Activated naive CD8-positive, alpha-beta T cell treated with anti-CD3 and anti-CD28 coated beads, Interleukin-2, amount 50 U/mL, for 24 hours (primary cell): ENCODE measurements around the gene OBSCN.

ENCODE experiments used
- ATAC-seq: fragments of 150-1000 bp; cut with Tn5 transposase; one replicate; pipeline ENCODE4 v1.10.0; 2021
- DNase-seq: peaks from one replicate; pipeline ENCODE4 v3.0.0; 2021
- H3K27ac Mint-ChIP-seq: one replicate; pipeline ENCODE4 v1.8.0; 2021; ENCODE audit warnings: mild to moderate bottlenecking, mixed read lengths
- H3K27me3 Mint-ChIP-seq: one replicate; pipeline ENCODE4 v1.8.0; 2021; ENCODE audit warnings: mixed read lengths
- H3K36me3 Mint-ChIP-seq: one replicate; pipeline ENCODE4 v1.8.0; 2021; ENCODE audit warnings: low read depth, mixed read lengths
- H3K4me1 Mint-ChIP-seq: one replicate; pipeline ENCODE4 v1.8.0; 2021; ENCODE audit warnings: mixed read lengths
- H3K4me3 Mint-ChIP-seq: one replicate; pipeline ENCODE4 v1.8.0; 2021; ENCODE audit warnings: mild to moderate bottlenecking, moderate library complexity, mixed read lengths
- H3K9me3 Mint-ChIP-seq: one replicate; pipeline ENCODE4 v1.8.0; 2021; ENCODE audit warnings: mixed read lengths

Gene OBSCN

DNA sequence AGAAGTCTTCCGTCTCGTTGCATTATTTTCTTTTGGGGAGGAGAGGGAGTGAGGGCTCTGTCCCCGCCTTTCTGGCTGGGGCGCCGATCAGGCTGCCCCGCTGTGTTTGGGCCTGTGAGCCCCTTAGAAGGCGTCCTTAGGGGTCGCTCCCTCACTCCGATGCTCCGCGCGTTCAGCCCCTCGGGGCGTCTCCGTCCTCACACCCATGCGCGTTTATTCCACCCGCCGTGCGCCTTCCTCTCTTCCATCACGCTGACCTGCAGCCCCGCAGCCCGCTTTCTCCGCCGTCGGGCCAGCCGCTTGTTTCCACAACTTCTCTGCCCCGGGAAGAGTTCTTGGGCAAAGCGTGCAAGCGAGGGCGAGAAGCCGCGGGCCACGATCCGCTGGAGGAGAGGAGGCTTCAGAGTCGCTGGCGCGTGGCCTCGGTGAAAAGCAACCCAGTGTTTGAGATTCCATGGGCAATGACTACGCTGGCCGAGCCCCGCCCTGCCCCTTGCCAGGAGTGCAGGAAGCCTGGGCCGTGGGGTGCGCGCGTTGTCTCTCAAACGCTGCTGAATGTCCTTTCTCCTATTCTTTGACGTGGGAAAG lies 171.1 kb downstream of the OBSCN start:
- H3K9me3 Mint-ChIP-seq = no peaks in the 10 kb centered on the region
- H3K4me3 Mint-ChIP-seq = peak overlapping the region; percentile 75
- no peak overlapping the region for H3K27ac Mint-ChIP-seq
- peaks cover 7% of the 10 kb centered on the region for H3K4me1 Mint-ChIP-seq
- no peaks in the 10 kb centered on the region for H3K36me3 Mint-ChIP-seq
- DNase-seq = peak; percentile 11
- peaks cover 17% of the 10 kb centered on the region for H3K27me3 Mint-ChIP-seq
- no peak for ATAC-seq

DNA sequence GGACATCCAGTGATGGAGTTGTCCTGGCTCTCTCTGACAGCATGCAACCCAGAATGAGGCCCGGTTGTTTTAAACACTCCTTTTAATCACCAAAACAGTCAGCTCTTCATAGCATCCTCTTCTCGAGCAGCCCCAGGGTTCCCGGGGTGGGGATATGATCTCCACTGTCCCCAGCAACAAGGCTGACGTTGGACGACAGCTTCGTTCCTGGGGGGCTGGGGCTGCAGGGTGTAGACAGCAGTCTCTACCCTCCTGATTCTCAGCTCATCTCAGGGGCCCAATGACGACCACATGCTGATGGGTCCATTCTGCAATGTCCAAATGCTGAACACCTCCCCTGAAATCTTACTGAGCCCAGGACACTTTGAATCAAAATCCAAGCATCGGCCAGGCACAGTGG lies 171.8 kb downstream of the OBSCN start:
- Mint-ChIP-seq H3K27me3 (peaks cover 17% of the 10 kb centered on the region), H3K9me3 (no peaks in the 10 kb centered on the region)
- no peak for ATAC-seq

DNA sequence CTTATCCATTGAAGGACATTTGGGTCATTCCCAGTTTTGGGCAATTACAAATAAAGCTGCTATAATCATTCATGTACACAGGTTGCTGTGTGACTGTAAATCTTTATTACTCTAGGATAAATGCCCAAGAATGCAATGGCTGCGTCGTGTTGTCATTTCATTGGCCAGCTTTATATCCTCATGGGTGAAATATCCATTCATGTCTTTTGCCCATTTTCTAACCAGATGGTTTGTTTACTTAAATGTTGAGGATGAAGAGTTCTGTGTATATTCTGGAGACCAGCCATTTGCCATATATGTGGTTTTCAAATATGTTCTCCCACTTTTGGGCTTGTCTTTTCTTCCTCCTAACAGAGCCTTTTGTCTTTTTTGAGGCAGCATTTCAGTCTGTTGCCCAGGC lies 173.5 kb downstream of the OBSCN start:
- peaks cover 17% of the 10 kb centered on the region for H3K27me3 Mint-ChIP-seq
- no peaks in the 10 kb centered on the region for H3K9me3 Mint-ChIP-seq
- DNase-seq (no peak), ATAC-seq (no peak)
- H3K4me3 Mint-ChIP-seq = no peak overlapping the region
- H3K27ac Mint-ChIP-seq = no peak overlapping the region
- peaks cover 7% of the 10 kb centered on the region for H3K4me1 Mint-ChIP-seq
- H3K36me3 Mint-ChIP-seq = no peaks in the 10 kb centered on the region

More for the DNA sequence above, 171.8 kb downstream of the OBSCN start:
- Mint-ChIP-seq H3K36me3 (no peaks in the 10 kb centered on the region), H3K4me1 (peaks cover 7% of the 10 kb centered on the region), H3K27ac (no peak overlapping the region), H3K4me3 (peak overlapping the region; percentile 26)
- DNase-seq = no peak

DNA sequence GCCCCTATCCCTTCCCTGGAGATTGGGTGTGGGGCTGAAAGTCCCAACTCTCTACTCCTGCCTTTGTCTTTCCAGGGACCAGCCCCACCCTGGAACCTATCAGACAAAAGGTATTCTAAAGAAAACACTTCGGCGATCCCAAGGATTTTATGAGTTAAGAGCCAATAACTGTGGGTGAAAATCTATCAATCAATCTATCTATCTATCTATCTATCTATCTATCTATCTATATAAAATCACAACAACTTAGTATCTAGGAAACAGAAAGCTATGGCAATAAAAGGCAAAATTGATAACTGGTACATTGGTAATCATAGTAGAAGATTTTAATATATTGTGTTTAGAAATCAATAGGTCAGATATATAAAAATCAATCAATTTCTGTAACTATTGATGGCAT lies 175.9 kb downstream of the OBSCN start:
- ATAC-seq (no peak), DNase-seq (no peak)
- H3K27ac Mint-ChIP-seq = no peak overlapping the region
- no peaks in the 10 kb centered on the region for H3K36me3 Mint-ChIP-seq
- peaks cover 14% of the 10 kb centered on the region for H3K27me3 Mint-ChIP-seq
- no peaks in the 10 kb centered on the region for H3K9me3 Mint-ChIP-seq
- H3K4me3 Mint-ChIP-seq = no peak overlapping the region
- H3K4me1 Mint-ChIP-seq = peaks cover 5% of the 10 kb centered on the region

DNA sequence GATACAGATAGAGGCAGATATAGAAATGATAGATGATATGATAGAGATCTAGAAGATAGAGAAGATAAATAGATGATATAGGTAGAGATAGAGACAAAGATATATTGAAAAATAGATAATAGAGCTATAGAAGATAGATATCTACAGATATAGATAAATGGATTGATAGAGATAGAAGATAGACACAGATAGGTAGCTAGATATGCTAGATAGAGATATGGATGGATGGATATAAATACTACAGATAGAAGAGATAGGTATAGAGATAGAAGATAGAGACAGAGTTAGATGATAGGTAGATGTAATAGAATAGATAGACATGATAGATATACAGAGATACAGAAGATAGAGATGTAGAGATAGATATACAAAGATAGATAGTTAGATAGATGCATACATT lies 177.4 kb downstream of the OBSCN start:
- no peaks in the 10 kb centered on the region for H3K9me3 Mint-ChIP-seq
- no peak overlapping the region for H3K27ac Mint-ChIP-seq
- no peaks in the 10 kb centered on the region for H3K4me1 Mint-ChIP-seq
- no peaks in the 10 kb centered on the region for H3K36me3 Mint-ChIP-seq
- DNase-seq (no peak), ATAC-seq (no peak)
- H3K4me3 Mint-ChIP-seq = no peak overlapping the region
- H3K27me3 Mint-ChIP-seq = peaks cover 2% of the 10 kb centered on the region

DNA sequence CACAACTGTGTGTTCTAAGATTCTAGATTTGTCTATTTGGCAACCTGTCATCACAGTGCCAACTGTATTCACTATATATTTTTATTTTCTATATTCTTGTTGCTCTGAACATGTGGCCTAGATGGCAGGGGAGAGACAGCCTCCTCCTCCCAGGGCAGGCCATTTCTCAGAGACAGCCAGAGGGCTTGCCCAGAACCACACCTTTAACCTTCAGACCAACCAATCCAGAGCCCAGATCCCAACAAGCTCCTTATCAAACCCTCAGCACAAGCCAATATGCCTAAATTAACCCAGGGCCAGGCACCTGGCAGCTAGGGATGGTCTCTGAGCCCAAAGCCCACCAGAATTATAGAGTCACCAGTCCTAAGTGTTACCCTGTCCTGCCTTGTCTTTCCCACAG lies 179.5 kb downstream of the OBSCN start:
- Mint-ChIP-seq H3K27me3 (no peaks in the 10 kb centered on the region), H3K4me3 (no peak overlapping the region), H3K4me1 (peaks cover 1% of the 10 kb centered on the region), H3K36me3 (no peaks in the 10 kb centered on the region), H3K9me3 (no peaks in the 10 kb centered on the region), H3K27ac (no peak overlapping the region)
- ATAC-seq = no peak
- DNase-seq = no peak

DNA sequence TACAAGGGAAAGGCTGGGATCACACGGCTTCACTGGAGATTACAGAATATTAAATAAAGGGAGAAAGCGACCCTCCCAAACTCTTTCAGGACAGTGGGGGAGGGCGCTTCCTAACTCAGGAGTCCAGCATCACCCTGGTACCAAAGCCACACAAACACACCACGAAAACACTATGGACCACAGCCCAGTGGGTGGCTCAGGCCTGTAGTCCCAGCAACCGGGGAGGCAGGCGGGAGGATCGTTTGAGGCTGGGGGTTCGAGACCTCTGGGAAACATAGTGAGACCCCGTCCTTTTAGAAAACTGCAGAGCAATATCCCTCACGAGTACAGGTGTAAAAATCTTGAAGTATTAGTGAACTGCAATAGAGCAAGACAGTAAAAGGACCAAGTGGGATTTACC lies 182.8 kb downstream of the OBSCN start:
- H3K4me3 Mint-ChIP-seq = no peak overlapping the region
- H3K36me3 Mint-ChIP-seq = peaks cover 7% of the 10 kb centered on the region
- no peaks in the 10 kb centered on the region for H3K27me3 Mint-ChIP-seq
- DNase-seq (no peak), ATAC-seq (no peak)
- no peaks in the 10 kb centered on the region for H3K9me3 Mint-ChIP-seq
- no peak overlapping the region for H3K27ac Mint-ChIP-seq
- H3K4me1 Mint-ChIP-seq = peaks cover 3% of the 10 kb centered on the region

DNA sequence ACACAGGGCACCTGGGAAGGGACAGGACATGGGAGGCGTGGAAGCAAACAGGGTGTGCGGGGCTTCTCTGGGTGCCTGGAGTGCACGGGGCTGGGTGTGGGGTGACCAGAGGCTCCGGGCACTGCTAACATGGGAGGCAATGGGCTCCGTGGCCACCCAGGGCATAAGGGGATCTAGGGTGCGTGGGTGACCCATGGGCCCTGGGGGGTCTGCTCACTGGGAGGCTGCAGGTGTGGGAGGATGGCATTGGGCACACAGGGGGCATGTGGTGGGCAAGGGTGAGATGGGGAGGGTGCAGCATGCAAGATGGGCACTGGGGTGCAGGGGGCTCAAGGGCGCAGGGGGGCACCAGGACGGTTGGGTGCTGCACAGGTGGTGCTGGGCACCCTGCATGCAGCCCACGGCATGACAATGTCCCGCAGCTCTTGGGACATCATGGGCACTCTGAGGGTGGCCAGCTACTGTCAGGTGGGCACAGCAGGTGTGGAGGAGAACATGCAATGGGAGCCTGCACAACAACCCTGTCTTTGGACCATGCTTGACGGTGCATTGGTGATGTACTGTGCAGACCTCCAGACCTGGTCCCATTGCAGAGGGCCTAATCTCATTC lies 183.7 kb downstream of the OBSCN start:
- H3K36me3 Mint-ChIP-seq = peaks cover 8% of the 10 kb centered on the region
- peaks cover 3% of the 10 kb centered on the region for H3K4me1 Mint-ChIP-seq
- no peaks in the 10 kb centered on the region for H3K9me3 Mint-ChIP-seq
- ATAC-seq (peak; percentile 9), DNase-seq (no peak)
- H3K27ac Mint-ChIP-seq = no peak overlapping the region
- H3K27me3 Mint-ChIP-seq = no peaks in the 10 kb centered on the region
- no peak overlapping the region for H3K4me3 Mint-ChIP-seq

DNA sequence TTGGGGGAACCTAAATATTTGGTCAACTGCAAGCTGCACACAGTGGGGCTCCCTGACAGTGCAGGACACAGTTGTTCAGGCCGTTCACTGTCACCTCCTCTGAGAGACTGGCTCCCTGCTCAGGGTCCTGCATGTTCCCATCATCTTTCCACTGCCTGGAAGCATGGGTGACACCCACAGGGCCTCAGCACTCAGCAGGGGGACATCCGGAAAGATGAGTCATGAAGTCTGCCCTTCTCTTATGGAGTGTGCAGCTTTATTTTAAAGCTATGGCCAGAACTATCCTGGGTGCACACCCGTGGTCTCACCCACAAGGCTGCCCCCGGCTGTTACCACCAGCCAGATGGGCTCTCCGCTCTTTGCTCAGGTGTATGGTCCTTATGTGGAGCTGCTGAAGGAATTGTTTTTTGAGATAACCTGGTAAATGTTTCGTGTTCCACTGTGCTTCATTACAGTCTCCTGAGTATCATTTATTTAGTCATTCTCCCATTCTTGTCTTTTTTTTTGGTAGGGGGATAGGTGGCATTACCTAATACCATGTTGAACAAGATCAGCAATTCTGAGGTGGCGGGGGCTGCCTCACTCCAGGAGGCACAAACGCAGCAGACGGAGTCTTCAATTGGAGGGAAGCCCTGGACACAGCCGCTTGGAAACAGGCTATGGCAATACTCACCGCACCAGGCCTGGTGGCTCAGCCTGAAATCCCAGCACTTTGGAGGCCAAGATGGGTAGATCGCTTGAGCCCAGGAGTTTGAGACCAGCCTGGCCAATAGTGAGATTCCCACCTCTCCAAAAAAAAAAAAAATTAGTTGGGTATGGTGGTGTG lies 184.5 kb downstream of the OBSCN start:
- no peak overlapping the region for H3K27ac Mint-ChIP-seq
- H3K27me3 Mint-ChIP-seq = no peaks in the 10 kb centered on the region
- H3K4me1 Mint-ChIP-seq = peaks cover 3% of the 10 kb centered on the region
- no peaks in the 10 kb centered on the region for H3K9me3 Mint-ChIP-seq
- no peak overlapping the region for H3K4me3 Mint-ChIP-seq
- ATAC-seq (peak; percentile 17), DNase-seq (no peak)
- H3K36me3 Mint-ChIP-seq = peaks cover 8% of the 10 kb centered on the region

DNA sequence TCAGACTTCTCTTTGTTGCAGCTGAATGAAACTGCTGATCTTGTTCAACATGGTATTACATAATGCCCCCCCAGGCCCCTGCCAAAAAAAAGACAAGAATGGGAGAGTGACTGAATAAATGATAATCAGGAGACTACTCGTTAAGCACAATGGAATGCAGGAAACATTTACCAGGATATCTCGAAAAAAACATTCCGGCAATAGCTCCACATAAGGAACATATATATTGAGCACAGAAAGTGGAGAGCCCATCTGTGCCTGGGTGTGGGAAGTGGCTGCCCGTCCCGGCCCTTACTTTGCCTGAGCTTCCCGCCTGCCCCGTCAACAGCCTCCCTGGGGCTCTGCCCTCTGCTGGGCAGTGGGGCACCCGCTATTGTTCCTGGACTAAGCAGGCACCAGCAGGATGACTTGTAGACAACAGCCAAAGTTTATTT lies 185.4 kb downstream of the OBSCN start:
- no peak for ATAC-seq
- Mint-ChIP-seq H3K4me1 (peaks cover 3% of the 10 kb centered on the region), H3K36me3 (peaks cover 11% of the 10 kb centered on the region), H3K4me3 (no peak overlapping the region), H3K27ac (no peak overlapping the region), H3K9me3 (no peaks in the 10 kb centered on the region), H3K27me3 (no peaks in the 10 kb centered on the region)
- DNase-seq = no peak

DNA sequence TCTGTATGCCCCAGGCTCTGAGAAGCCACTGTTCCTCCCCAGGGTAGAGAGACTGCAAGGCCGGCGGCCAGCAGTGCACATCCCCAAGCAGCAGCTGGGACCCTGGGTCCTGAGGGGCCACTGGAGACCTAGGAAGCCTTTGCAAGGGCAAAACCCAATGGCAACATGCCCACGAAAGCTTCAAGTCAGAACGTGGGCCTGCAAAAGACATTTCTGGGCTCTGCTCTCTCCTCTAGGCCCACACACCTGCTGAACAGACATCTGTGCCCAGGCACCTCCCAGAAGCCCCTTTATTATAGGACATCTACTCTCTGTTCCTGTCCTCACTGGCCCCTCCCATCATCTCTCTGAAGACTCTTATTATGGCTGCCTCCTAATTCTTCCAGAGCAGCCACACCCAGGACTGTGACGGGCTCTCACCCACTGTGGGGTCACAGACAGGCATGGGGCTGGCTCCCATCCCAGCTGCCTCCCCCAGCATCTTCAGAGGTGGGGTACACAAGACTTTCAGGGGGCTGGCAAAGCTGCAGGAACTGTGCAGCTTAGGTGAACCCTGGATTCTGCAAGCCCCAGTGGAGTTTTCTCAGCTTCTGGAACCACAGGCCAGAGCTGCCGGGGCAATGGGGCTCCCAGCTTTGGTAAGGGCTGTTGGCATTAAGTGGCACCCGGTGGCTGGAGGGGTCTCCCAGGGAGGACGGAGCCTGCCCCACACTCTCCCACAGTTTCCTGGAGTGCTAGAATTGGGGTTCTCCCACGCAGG lies 186.1 kb downstream of the OBSCN start:
- ATAC-seq (no peak), DNase-seq (no peak)
- no peaks in the 10 kb centered on the region for H3K27me3 Mint-ChIP-seq
- H3K4me1 Mint-ChIP-seq = peaks cover 3% of the 10 kb centered on the region
- H3K4me3 Mint-ChIP-seq = no peak overlapping the region
- peaks cover 11% of the 10 kb centered on the region for H3K36me3 Mint-ChIP-seq
- H3K9me3 Mint-ChIP-seq = no peaks in the 10 kb centered on the region
- H3K27ac Mint-ChIP-seq = no peak overlapping the region

DNA sequence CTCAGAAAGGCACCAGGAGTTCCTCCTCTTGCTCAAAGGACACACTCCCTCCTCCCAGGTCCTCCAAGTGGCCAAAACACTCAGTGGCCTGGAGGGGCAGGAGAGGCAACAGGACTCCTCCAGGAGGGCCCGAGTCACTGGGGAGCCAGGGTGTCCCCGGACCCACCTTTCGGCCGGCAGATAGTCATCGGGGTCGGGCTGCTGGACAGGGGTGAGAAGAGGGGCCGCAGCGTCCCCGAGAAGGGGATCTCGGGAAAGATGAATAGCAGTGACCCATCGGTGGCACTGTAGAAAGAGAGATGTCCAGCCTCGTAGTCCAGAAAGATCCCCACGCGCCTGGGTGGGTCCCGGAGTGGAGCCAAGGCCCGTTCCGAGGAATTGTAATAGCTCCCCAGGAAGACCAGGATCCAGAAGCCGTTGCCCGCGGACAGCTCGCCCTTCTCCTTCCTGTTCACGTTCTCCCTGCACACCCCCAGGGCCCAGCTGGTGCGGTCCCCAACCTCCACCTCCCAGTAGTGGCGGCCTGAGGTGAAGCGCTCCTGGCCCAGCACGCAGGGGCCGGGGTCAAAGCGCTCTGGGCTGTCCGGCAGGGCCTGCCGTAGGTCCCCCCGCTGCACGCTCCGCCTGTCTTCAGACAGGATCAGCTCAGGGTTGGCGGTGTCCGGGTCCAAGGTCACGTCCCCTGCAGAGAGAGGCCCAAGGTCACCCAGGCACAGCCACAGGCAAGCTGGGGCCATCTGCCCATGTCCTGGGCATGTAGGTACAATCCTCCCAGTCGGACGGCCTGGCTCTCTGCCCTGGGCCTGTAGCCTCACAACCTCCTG lies 186.9 kb downstream of the OBSCN start:
- Mint-ChIP-seq H3K27ac (no peak overlapping the region), H3K4me3 (no peak overlapping the region), H3K36me3 (peaks cover 13% of the 10 kb centered on the region), H3K27me3 (no peaks in the 10 kb centered on the region), H3K9me3 (no peaks in the 10 kb centered on the region), H3K4me1 (peaks cover 6% of the 10 kb centered on the region)
- DNase-seq = no peak
- ATAC-seq = no peak

DNA sequence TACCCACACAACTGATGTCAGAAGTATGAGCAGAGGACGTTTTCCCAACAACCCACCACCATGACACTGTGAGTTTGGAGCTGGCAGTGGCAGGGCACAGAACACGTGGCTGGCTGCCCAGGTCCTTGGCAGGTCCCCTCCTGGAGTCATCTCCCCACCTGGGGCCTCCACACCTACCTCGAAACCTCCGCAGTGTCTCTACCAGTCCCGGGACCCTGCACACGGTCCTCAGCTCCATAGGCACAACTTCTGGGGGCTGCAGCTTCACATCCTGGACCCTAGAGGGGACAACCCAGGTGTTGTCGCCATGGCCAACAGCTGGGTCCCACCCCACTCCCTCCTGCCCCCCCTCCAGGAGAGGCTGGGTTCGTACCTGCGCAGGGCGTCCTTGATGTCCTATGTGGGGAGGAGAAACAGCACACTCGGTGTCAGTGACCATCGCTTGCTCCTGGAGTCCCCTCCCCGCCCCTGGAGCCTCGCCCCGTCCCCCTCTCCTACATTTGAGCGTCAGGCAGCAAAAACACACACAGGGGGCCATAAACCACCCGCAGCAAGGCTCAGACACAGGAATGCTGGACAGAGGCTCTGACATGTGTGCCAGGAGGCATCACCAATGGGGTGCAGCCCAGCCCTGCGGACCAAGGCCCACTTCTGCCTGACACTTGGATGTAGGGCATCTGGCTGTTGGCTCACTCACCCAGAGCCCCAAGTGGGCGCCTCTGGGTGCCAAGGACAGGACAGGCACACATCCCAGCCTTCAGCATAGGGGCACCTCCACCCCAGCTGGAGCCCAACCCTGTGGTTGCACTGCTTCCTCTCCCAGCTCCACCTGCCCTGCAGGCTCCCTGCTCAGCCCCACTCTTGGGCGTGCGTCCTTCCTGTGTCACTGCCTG lies 189.2 kb downstream of the OBSCN start:
- DNase-seq (no peak), ATAC-seq (no peak)
- no peaks in the 10 kb centered on the region for H3K9me3 Mint-ChIP-seq
- peaks cover 17% of the 10 kb centered on the region for H3K36me3 Mint-ChIP-seq
- H3K27ac Mint-ChIP-seq = no peak overlapping the region
- no peak overlapping the region for H3K4me3 Mint-ChIP-seq
- H3K4me1 Mint-ChIP-seq = peaks cover 15% of the 10 kb centered on the region
- no peaks in the 10 kb centered on the region for H3K27me3 Mint-ChIP-seq
